HAP-1 (cell line): ENCODE measurements around the gene SSH2.
"Not testable (repeated sequence)": the region's sequence is repeated elsewhere in the genome, so short reads cannot be mapped to it uniquely, and the experiment has no call there.

Experiments used
- DNase-seq, 2 experiments: peaks; one replicate each; pipeline ENCODE4 v3.0.0-alpha.2; 2016 to 2020; ENCODE audit warnings: low spot score in 2 of 2
- H3K27me3 ChIP-seq: fragments of 250-450 bp; sonication (Bioruptor Pico); 2 replicates; pipeline ENCODE4 v1.5.1; 2020; ENCODE audit warnings: low read depth, mild to moderate bottlenecking, moderate library complexity
- H3K36me3 ChIP-seq: fragments of 250-450 bp; sonication (Bioruptor Pico); replicated peaks from 2 replicates; pipeline ENCODE4 v1.5.1; 2020; ENCODE audit warnings: mild to moderate bottlenecking
- H3K4me1 ChIP-seq: fragments of 250-450 bp; sonication (Bioruptor Pico); 2 replicates; pipeline ENCODE4 v1.5.1; 2020; ENCODE audit warnings: mild to moderate bottlenecking
- H3K4me3 ChIP-seq: fragments of 250-450 bp; sonication (Bioruptor Pico); 2 replicates; pipeline ENCODE4 v1.5.1; 2020; ENCODE audit warnings: mild to moderate bottlenecking, moderate library complexity
- H3K9me3 ChIP-seq: fragments of 250-450 bp; sonication (Bioruptor Pico); 2 replicates; pipeline ENCODE4 v1.5.1; 2020; ENCODE audit warnings: mild to moderate bottlenecking, moderate library complexity
- in situ Hi-C: fragments of 300-500 bp; cut with MboI; formaldehyde crosslinking; loops from 3 replicates; pipeline ENCODE4 v1.14.3; 2020; ENCODE audit warnings: low sequenced_read_pairs, inconsistent platforms, mixed read lengths

SSH2 gene

GRCh38 chr17:29789196-29790170, 140.5 kb downstream of the SSH2 start:
- in situ Hi-C loops: no loop called here
- no peaks in the 10 kb centered on the region for H3K27me3 ChIP-seq
- peaks cover 40% of the 10 kb centered on the region for H3K4me1 ChIP-seq
- no peaks in the 10 kb centered on the region for H3K9me3 ChIP-seq
- peak; percentile 40 to 73 for DNase-seq
- H3K36me3 ChIP-seq: no peaks in the 10 kb centered on the region
- H3K4me3 ChIP-seq: no peak overlapping the region

GRCh38 chr17:29787995-29788394, 142.0 kb downstream of the SSH2 start:
- in situ Hi-C loops: no loop called here
- H3K4me3 ChIP-seq: no peak overlapping the region
- no peaks in the 10 kb centered on the region for H3K36me3 ChIP-seq
- no peaks in the 10 kb centered on the region for H3K9me3 ChIP-seq
- H3K27me3 ChIP-seq: no peaks in the 10 kb centered on the region
- H3K4me1 ChIP-seq: peaks cover 40% of the 10 kb centered on the region
- no peak for DNase-seq

- Histone ChIP-seq H3K9me3 (no peaks in the 10 kb centered on the region), H3K36me3 (no peaks in the 10 kb centered on the region), H3K4me3 (no peak overlapping the region), H3K4me1 (peaks cover 20% of the 10 kb centered on the region), H3K27me3 (no peaks in the 10 kb centered on the region)
- in situ Hi-C loops: no loop called here
- DNase-seq: no peak
Observed at GRCh38 chr17:29782917-29783316, 147.1 kb downstream of the SSH2 start.

- H3K27me3 ChIP-seq, H3K4me3 ChIP-seq, H3K4me1 ChIP-seq, H3K9me3 ChIP-seq, DNase-seq, H3K36me3 ChIP-seq: not testable (repeated sequence)
- in situ Hi-C loops: loop anchor here (10.0 kb wide), 1 partner anchor 135 kb away; no protein-coding TSS in a partner anchor
Observed at GRCh38 chr17:29779812-29780190, 150.2 kb downstream of the SSH2 start.

DNA sequence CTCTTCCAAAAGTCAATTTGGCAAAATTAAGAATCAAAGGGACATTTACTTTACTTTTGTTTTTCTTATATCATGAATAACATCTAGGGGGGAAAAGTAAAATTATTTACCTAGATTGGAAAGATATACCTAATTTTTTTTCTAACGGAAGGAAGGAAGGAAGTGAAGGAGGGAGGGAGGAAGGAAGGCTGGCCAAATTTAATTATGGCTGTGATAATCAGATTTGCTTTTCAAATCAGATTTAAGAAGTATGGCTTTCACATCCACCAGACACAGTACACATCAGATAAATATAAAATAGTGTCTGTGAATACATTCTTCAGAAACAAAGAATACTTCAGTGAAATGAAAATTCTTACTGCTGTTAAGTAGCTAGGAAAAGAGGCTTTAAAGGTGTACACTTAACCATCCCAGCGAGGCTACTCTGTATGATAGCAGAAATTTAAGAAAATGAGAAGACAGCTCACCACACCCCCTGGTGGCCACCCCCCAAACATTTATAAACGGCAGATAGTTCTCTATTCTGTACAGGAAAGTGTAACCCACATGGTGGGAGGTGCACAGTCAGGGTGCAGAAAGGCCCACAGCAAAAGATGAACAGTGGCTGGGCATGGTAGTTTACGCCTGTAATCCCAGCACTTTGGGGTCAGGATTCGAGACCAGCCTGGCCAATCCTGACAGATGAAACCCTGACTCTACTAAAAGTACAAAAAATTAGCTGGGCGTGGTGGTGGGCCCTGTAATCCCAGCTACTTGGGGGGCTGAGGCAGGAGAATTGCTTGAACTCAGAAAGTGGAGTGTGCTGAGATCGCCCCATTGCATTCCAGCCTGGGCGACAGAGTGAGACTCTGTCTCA, 150.8 kb downstream of the SSH2 start:
- no peak overlapping the region for H3K4me3 ChIP-seq
- H3K27me3 ChIP-seq: no peaks in the 10 kb centered on the region
- no peaks in the 10 kb centered on the region; the same call in 1 of the 2 replicates for H3K4me1 ChIP-seq
- H3K9me3 ChIP-seq: no peaks in the 10 kb centered on the region
- H3K36me3 ChIP-seq: no peaks in the 10 kb centered on the region
- DNase-seq: peak; percentile 44 to 81
- in situ Hi-C loops: loop anchor here (10.0 kb wide), 1 partner anchor 134 kb away; no protein-coding TSS in a partner anchor

GRCh38 chr17:29777663-29778062, 152.4 kb downstream of the SSH2 start:
- Histone ChIP-seq H3K4me1 (no peaks in the 10 kb centered on the region; the same call in 1 of the 2 replicates), H3K36me3 (no peaks in the 10 kb centered on the region), H3K27me3 (no peaks in the 10 kb centered on the region), H3K4me3 (no peak overlapping the region), H3K9me3 (no peaks in the 10 kb centered on the region)
- in situ Hi-C loops: loop anchor here (10.0 kb wide), 1 partner anchor 133 kb away; no protein-coding TSS in a partner anchor
- DNase-seq: no peak

DNA sequence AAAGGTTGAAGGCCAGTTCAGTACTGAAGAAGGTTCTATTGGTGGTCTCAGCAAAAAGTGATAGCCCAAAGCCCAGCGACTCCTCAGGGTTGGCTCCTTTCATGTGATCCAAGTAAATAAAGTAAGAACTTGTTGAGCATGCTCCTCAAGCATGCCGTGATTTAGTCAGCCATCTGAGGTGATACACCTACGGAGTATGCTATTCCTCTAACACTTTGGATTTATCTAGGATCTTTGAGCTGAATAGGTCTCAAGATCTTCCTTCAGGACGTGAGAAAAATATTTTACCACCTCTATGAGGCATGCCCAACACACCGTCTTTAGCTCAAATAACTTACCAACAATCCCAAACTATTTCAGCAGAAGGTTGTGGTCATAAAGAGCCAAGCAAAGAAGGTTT, 154.0 kb downstream of the SSH2 start:
- no peaks in the 10 kb centered on the region for H3K36me3 ChIP-seq
- no peak overlapping the region for H3K4me3 ChIP-seq
- no peaks in the 10 kb centered on the region for H3K9me3 ChIP-seq
- H3K4me1 ChIP-seq: no peaks in the 10 kb centered on the region; the same call in 1 of the 2 replicates
- in situ Hi-C loops: loop anchor here (10.0 kb wide), 1 partner anchor 131 kb away; no protein-coding TSS in a partner anchor
- no peaks in the 10 kb centered on the region for H3K27me3 ChIP-seq
- no peak for DNase-seq

DNA sequence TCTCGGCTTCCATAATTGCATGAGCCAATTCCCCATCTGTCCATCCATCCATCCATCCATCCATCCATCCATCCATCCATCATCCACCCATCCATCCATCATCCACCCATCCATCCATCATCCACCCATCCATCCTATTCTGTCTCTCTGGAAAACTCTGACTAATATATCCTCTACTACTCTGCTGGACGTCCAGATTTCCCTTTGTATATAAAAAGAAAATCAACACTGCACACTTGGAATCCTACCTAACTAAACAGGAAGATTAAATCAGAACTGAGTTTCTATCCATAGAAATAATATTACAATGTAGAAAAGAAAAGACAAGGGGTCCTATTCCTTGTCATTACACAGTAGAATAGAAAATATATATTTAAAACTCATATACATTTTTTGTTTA, 157.0 kb downstream of the SSH2 start:
- no peaks in the 10 kb centered on the region for H3K9me3 ChIP-seq
- in situ Hi-C loops: loop anchor here (10.0 kb wide), 1 partner anchor 128 kb away; no protein-coding TSS in a partner anchor

GRCh38 chr17:29771546-29771945, 158.5 kb downstream of the SSH2 start:
- Histone ChIP-seq H3K36me3 (no peaks in the 10 kb centered on the region), H3K27me3 (no peaks in the 10 kb centered on the region), H3K4me1 (peaks cover 9% of the 10 kb centered on the region), H3K9me3 (no peaks in the 10 kb centered on the region), H3K4me3 (no peak overlapping the region)
- no peak for DNase-seq
- in situ Hi-C loops: loop anchor here (10.0 kb wide), 1 partner anchor 127 kb away; no protein-coding TSS in a partner anchor

More for the DNA sequence above, 157.0 kb downstream of the SSH2 start:
- Histone ChIP-seq H3K36me3 (no peaks in the 10 kb centered on the region), H3K4me1 (no peaks in the 10 kb centered on the region), H3K27me3 (no peaks in the 10 kb centered on the region), H3K4me3 (no peak overlapping the region)
- no peak for DNase-seq

DNA sequence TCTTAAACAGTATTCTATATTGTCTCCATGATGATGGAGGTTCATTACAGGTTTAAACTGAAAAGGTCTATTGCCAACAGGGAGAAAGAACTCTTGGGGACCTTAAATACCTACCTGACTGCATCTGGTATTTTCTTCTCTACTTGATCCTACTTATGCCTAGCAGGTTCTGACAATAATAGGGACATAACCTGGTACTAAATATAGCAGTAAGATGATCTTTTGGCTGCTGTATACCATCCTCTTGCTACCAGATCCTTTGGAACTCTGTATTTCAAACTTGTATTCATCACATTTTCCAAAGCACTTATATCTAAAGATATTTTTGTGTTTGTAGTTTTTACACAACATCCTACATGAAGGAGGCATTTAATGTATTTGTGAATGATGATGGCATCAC, 160.8 kb downstream of the SSH2 start:
- peaks cover 9% of the 10 kb centered on the region for H3K4me1 ChIP-seq
- H3K4me3 ChIP-seq: no peak overlapping the region
- H3K9me3 ChIP-seq: no peaks in the 10 kb centered on the region
- no peaks in the 10 kb centered on the region for H3K27me3 ChIP-seq
- no peak for DNase-seq
- in situ Hi-C loops: no loop called here
- H3K36me3 ChIP-seq: no peaks in the 10 kb centered on the region

DNA sequence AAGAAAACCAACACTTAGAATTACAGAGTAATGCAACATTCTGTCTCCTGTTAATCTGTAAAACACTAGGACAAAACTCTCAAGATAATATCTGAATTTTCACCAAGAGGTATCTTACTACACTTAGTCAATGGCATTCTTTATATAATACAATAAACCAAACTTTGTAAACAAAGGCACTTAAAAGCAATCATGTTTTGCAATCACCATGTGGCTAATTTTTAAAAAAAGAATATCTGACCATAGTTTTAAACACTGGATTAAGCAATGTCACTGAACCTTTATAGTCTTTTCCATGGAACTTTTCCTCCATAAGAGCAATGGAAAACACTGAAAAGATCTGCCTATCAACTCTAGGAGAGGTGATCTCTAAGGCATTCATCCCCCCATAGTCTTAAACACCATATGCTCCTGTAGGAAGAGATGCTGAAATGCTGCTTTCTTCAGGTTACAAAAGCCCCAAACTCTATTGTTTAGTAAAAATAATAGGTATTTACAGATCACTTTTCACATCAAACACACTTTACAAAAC, 163.2 kb downstream of the SSH2 start:
- no peak for DNase-seq
- no peaks in the 10 kb centered on the region for H3K9me3 ChIP-seq
- in situ Hi-C loops: no loop called here
- H3K4me1 ChIP-seq: peaks cover 9% of the 10 kb centered on the region
- H3K36me3 ChIP-seq: no peaks in the 10 kb centered on the region
- no peak overlapping the region for H3K4me3 ChIP-seq
- H3K27me3 ChIP-seq: no peaks in the 10 kb centered on the region

DNA sequence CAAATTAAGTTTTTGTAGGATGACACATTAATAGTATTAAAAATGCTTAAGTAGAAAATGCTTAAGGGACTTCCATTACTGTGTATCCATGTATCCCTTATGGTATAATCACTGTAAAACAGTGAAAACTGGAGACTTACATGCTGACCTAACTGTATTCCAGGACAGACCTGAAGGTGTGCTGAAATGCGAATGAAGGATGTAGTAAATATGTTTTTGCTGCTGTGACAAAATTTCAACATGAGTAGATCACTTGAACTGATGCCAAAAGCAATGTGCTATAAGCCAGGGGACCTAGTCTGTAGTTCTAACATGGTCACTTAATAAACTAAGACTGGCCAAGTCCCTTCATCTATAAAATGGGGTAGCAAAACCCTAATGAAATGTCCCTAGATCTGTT, 165.3 kb downstream of the SSH2 start:
- no peak for DNase-seq
- no peaks in the 10 kb centered on the region for H3K27me3 ChIP-seq
- peaks cover 15% of the 10 kb centered on the region for H3K4me1 ChIP-seq
- in situ Hi-C loops: no loop called here
- H3K4me3 ChIP-seq: no peak overlapping the region
- H3K9me3 ChIP-seq: no peaks in the 10 kb centered on the region
- no peaks in the 10 kb centered on the region for H3K36me3 ChIP-seq

- Histone ChIP-seq H3K4me3 (no peak overlapping the region), H3K4me1 (peaks cover 15% of the 10 kb centered on the region), H3K36me3 (no peaks in the 10 kb centered on the region), H3K27me3 (no peaks in the 10 kb centered on the region), H3K9me3 (no peaks in the 10 kb centered on the region)
- no peak for DNase-seq
- in situ Hi-C loops: no loop called here
Observed at GRCh38 chr17:29764217-29764616, 165.8 kb downstream of the SSH2 start.
